ENCODE data around the gene PHF5A. TPM values are rescaled to one million over a fixed set of nuclear protein-coding genes. Genes with fewer than 3 reads are reported as not detected.

PHF5A gene
- total and polyA plus RNA-seq, 10 donors = 29.6 to 67.5 (median 37.4) TPM

- H3K27ac ChIP-seq = no peak overlapping the region
- no peak overlapping the region for H3K4me3 ChIP-seq
- H3K9me3 ChIP-seq = no peaks in the 10 kb centered on the region
- peaks cover 0 to 100% (median 64%) of the 10 kb centered on the region in 6 donors for H3K36me3 ChIP-seq
- H3K4me1 ChIP-seq = peaks cover 0 to 9% (median 0%) of the 10 kb centered on the region in 6 donors
- TF ChIP-seq POLR2AphosphoS5 (IDR thresholded peaks at IDR 0.05) (no peak), POLR2A (IDR thresholded peaks at IDR 0.05) (no peak), CTCF (IDR thresholded peaks at IDR 0.05 in 8 of 11, conservative IDR thresholded peaks at IDR 0.05 in 3 of 11) (no peak)
- no peaks in the 10 kb centered on the region for H3K27me3 ChIP-seq (replicated peaks in 1 of 7)
- 78 to 89% (median 80%) methylated on average over 7 of the region's 7 CpGs for WGBS, 5 donors
- intact Hi-C loops (cut with DNase I; ENCODE audit: low total_unique reads) = no loop called here
- no peak for DNase-seq
Observed at GRCh38 chr22:41504397-41504796, 35.9 kb upstream of the PHF5A start.

DNA sequence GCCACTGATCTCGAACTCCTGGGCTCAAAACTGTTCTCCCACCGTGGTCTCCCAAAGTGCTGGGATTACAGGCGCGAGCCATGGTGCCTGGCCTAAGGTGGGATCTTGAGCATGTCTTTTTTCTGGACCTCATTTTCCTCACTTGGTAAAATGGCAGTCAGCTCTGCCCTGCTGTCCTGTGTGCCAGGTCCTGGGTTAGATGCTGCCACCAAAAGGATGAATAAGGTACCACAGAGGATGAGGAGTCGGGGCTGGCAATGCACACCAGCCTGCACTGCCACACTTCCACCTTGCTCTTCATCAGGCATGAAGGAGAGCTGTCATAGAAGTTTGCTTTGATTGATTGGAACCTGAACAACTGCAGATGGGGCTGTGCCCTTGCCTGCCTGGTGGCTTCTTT, 32.7 kb upstream of the PHF5A start:
- peaks cover 0 to 10% (median 0%) of the 10 kb centered on the region in 6 donors for H3K4me1 ChIP-seq
- H3K27ac ChIP-seq = no peak overlapping the region
- intact Hi-C loops (cut with DNase I; ENCODE audit: low total_unique reads) = no loop called here
- no peaks in the 10 kb centered on the region for H3K9me3 ChIP-seq
- H3K27me3 ChIP-seq (replicated peaks in 1 of 7) = no peaks in the 10 kb centered on the region
- DNase-seq = no peak
- TF ChIP-seq CTCF (IDR thresholded peaks at IDR 0.05 in 8 of 11, conservative IDR thresholded peaks at IDR 0.05 in 3 of 11) (peak in 7 of 11 experiments; percentile 26 to 53 (median 31)), POLR2A (IDR thresholded peaks at IDR 0.05) (no peak)
- H3K4me3 ChIP-seq = no peak overlapping the region
- WGBS, 5 donors = 81 to 91% (median 90%) methylated on average over 5 of the region's 5 CpGs
- H3K36me3 ChIP-seq = peaks cover 0 to 90% (median 44%) of the 10 kb centered on the region in 6 donors

DNA sequence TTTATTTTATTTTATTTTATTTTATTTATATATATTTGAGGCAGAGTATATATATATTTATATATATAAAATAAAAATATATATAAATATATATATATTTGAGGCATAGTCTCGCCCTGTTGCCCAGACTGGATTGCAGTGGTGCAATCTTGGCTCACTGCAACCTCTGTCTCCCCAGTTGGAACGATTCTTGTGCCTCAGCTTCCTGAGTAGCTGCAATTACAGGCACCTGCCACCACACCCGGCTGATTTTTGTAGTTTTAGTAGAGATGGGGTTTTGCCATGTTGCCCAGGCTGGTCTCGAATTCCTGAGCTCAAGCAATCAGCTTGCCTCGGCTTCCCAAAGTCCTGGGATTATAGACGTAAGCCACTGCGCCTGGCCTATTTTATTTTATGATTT, 31.8 kb upstream of the PHF5A start:
- no peak for DNase-seq
- Histone ChIP-seq H3K27ac (no peak overlapping the region), H3K36me3 (peaks cover 0 to 90% (median 43%) of the 10 kb centered on the region in 6 donors), H3K9me3 (no peaks in the 10 kb centered on the region), H3K4me3 (no peak overlapping the region), H3K4me1 (peaks cover 0 to 10% (median 0%) of the 10 kb centered on the region in 6 donors), H3K27me3 (replicated peaks in 1 of 7) (no peaks in the 10 kb centered on the region)
- WGBS, 5 donors = 77 to 86% (median 79%) methylated on average over 7 of the region's 7 CpGs
- intact Hi-C loops (cut with DNase I; ENCODE audit: low total_unique reads) = no loop called here
- TF ChIP-seq CTCF (IDR thresholded peaks at IDR 0.05 in 8 of 11, conservative IDR thresholded peaks at IDR 0.05 in 3 of 11) (no peak), POLR2AphosphoS5 (IDR thresholded peaks at IDR 0.05) (no peak), POLR2A (IDR thresholded peaks at IDR 0.05) (no peak)

- DNase-seq = no peak
- Histone ChIP-seq H3K36me3 (peaks cover 0 to 87% (median 41%) of the 10 kb centered on the region in 6 donors), H3K9me3 (no peaks in the 10 kb centered on the region), H3K4me1 (peaks cover 0 to 12% (median 0%) of the 10 kb centered on the region in 6 donors), H3K27me3 (replicated peaks in 1 of 7) (no peaks in the 10 kb centered on the region), H3K4me3 (no peak overlapping the region), H3K27ac (no peak overlapping the region)
- WGBS, 5 donors = 84 to 91% (median 89%) methylated on average over 10 of the region's 10 CpGs
- intact Hi-C loops (cut with DNase I; ENCODE audit: low total_unique reads) = no loop called here
- no peak for TF ChIP-seq POLR2AphosphoS5 (IDR thresholded peaks at IDR 0.05)
- no peak for TF ChIP-seq POLR2A (IDR thresholded peaks at IDR 0.05)
- TF ChIP-seq CTCF (IDR thresholded peaks at IDR 0.05 in 8 of 11, conservative IDR thresholded peaks at IDR 0.05 in 3 of 11) = no peak
Observed at GRCh38 chr22:41499624-41500280, 31.3 kb upstream of the PHF5A start.

Data from spleen (tissue), 11 donors.